Measurements from ENCODE around the gene HES7. TPM values are rescaled to one million over a fixed set of nuclear protein-coding genes. Genes with fewer than 3 reads are reported as not detected.

Gene HES7
- polyA plus RNA-seq, 2 of the 4 experiments (the other 2 are of a cell fraction): 0.56 to 0.72 TPM

DNA sequence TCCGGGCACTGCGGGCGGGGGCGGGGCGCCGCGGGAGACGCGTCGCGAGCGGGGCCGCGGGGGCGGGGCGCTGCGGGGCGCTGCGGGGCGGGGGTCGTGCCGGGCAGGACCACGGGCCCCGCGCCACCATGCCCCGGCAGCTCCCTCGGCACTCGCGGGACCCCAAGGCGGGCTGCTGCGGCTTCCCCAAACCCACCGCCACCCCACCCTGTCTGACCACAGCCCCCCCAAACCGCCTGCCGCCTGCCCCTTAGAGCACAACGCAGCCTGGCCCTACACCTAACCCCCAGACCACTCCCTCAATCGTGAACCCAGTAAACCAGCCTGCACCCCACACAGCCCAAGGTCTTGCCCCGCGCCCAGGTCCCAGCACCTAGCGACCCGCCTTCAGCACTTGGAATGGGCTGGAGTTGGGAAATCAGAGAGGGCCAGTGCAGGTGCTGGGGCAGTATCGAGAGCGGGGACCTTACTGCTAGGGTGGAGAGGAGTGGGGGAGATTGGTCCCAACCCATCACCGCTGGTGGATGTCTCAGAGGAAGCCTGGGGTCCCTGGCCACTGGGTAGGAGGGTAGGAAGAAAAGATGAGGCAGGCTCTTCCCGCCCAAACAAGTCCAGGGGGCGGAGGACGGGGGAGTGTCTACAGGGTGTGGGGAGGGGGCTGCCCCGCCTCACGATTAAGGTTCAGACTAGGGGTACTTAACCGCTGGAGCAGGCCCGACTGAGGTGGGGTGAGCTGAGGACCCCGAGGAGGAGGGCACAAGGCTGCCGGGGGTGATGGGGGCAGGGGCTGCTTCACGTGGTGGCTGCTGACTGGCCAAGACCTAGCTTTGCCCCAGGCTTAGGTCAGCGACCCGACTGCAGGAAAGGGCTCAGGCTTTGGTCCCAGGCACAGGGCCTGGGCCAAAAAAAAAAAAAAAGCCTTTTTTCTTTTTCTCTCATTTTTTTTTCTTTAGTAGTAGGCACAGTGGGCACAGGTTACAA is 39.4 kb upstream of the HES7 start (continued):
- TF ChIP-seq REST (IDR thresholded peaks at IDR 0.05) (no peak), MAZ (IDR thresholded peaks at IDR 0.05; ENCODE audit: borderline replicate concordance, low read depth, low read length) (no peak), E2F6 (IDR thresholded peaks at IDR 0.05; ENCODE audit: borderline replicate concordance, low read depth) (peak; percentile 85), BHLHE40 (IDR thresholded peaks at IDR 0.05; ENCODE audit: low read depth, low read length) (no peak), CTCF (IDR thresholded peaks at IDR 0.05) (no peak), POLR2AphosphoS2 (conservative IDR thresholded peaks at IDR 0.05; ENCODE audit: low read length) (no peak), FOSL2 (IDR thresholded peaks at IDR 0.05) (no peak), FOSL2 (CRISPR knock-in tag; IDR thresholded peaks at IDR 0.05) (no peak), KDM1A (IDR thresholded peaks at IDR 0.05; ENCODE audit: low read depth) (no peak), ELK1 (IDR thresholded peaks at IDR 0.05; ENCODE audit: low read depth, low read length) (no peak), RCOR1 (IDR thresholded peaks at IDR 0.05; ENCODE audit: low read depth, low read length) (no peak), GATA3 (IDR thresholded peaks at IDR 0.05; ENCODE audit: borderline replicate concordance) (no peak), PHF8 (IDR thresholded peaks at IDR 0.05; ENCODE audit: borderline replicate concordance, low read depth) (no peak), SREBF2 (IDR thresholded peaks at IDR 0.05) (no peak), RNF2 (IDR thresholded peaks at IDR 0.05; ENCODE audit: borderline replicate concordance, low read depth) (no peak), RARB (CRISPR knock-in tag; IDR thresholded peaks at IDR 0.05) (peak; percentile 55; the same call in 1 of the 2 replicates), HOXB5 (CRISPR knock-in tag; IDR thresholded peaks at IDR 0.05) (no peak), HES2 (IDR thresholded peaks at IDR 0.05) (no peak), CBX8 (IDR thresholded peaks at IDR 0.05) (no peak), POLR2A (IDR thresholded peaks at IDR 0.05; ENCODE audit: low read length) (no peak), ZNF302 (CRISPR knock-in tag; IDR thresholded peaks at IDR 0.05) (no peak), ESRRA (IDR thresholded peaks at IDR 0.05; ENCODE audit: borderline replicate concordance, low read length) (no peak), RFX5 (IDR thresholded peaks at IDR 0.05) (no peak), HOXA7 (CRISPR knock-in tag; IDR thresholded peaks at IDR 0.05) (no peak)
- TF ChIP-seq, protein P1, sequence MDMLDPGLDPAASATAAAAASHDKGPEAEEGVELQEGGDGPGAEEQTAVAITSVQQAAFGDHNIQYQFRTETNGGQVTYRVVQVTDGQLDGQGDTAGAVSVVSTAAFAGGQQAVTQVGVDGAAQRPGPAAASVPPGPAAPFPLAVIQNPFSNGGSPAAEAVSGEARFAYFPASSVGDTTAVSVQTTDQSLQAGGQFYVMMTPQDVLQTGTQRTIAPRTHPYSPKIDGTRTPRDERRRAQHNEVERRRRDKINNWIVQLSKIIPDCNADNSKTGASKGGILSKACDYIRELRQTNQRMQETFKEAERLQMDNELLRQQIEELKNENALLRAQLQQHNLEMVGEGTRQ (IDR thresholded peaks at IDR 0.05): no peak
- TF ChIP-seq, protein P2, sequence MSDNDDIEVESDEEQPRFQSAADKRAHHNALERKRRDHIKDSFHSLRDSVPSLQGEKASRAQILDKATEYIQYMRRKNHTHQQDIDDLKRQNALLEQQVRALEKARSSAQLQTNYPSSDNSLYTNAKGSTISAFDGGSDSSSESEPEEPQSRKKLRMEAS (IDR thresholded peaks at IDR 0.05): peak; percentile 46

Data from A549 (cell line).